ENCODE data around the gene BFSP2. TPM values are rescaled to one million over a fixed set of nuclear protein-coding genes. Genes with fewer than 3 reads are reported as not detected.

Gene BFSP2
- total and polyA plus RNA-seq, 5 donors = not detected

- Histone ChIP-seq H3K4me3 (ENCODE audit: low read length) (no peak overlapping the region), H3K27me3 (ENCODE audit: control insufficient read depth, insufficient read depth) (no peaks in the 10 kb centered on the region), H3K27ac (ENCODE audit: low read length) (no peak overlapping the region), H3K9me3 (ENCODE audit: control insufficient read depth, low read length) (no peaks in the 10 kb centered on the region), H3K4me1 (ENCODE audit: control insufficient read depth, insufficient read depth, low read length) (peaks cover 3% of the 10 kb centered on the region)
- no peak for ATAC-seq
- intact Hi-C loops (cut with DNase I) = no loop called here
- 72% methylated on average over 9 of the region's 9 CpGs for WGBS
- DNase-seq = no peak
Measured at GRCh38 chr3:133369068-133369440, 30.8 kb upstream of the BFSP2 start.

GRCh38 chr3:133371181-133371580 lies 28.7 kb upstream of the BFSP2 start:
- no peak overlapping the region for H3K4me3 ChIP-seq (ENCODE audit: low read length)
- ATAC-seq (no peak), DNase-seq (no peak)
- intact Hi-C loops (cut with DNase I) = no loop called here
- H3K27me3 ChIP-seq (ENCODE audit: control insufficient read depth, insufficient read depth) = no peaks in the 10 kb centered on the region
- no peak overlapping the region for H3K27ac ChIP-seq (ENCODE audit: low read length)
- H3K4me1 ChIP-seq (ENCODE audit: control insufficient read depth, insufficient read depth, low read length) = peaks cover 3% of the 10 kb centered on the region
- WGBS = 94% methylated on average over 2 of the region's 2 CpGs
- no peaks in the 10 kb centered on the region for H3K9me3 ChIP-seq (ENCODE audit: control insufficient read depth, low read length)

DNA sequence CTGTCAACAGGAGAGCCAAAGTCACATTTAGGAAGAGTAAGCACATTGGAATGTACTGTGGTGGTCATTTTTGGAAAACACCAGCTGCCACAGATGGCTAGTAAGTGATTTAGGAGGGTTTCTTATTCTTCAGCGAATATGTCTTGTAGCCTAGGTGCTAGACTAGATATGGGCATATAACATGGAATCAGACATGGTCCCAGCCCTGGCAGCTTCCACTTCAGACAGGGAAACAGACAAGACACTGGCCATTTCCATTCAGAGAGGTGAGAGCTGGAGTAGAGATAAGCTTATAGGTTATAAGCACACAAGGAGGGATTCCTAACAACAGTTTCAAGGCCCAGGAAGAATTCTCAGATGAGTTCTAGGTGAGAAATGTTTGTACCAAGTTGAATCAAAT lies 28.2 kb upstream of the BFSP2 start:
- no peaks in the 10 kb centered on the region for H3K27me3 ChIP-seq (ENCODE audit: control insufficient read depth, insufficient read depth)
- H3K9me3 ChIP-seq (ENCODE audit: control insufficient read depth, low read length) = no peaks in the 10 kb centered on the region
- DNase-seq (no peak), ATAC-seq (no peak)
- H3K4me3 ChIP-seq (ENCODE audit: low read length) = no peak overlapping the region
- 96% methylated on average over 1 of the region's 1 CpG for WGBS
- intact Hi-C loops (cut with DNase I) = no loop called here
- H3K27ac ChIP-seq (ENCODE audit: low read length) = no peak overlapping the region
- peaks cover 3% of the 10 kb centered on the region for H3K4me1 ChIP-seq (ENCODE audit: control insufficient read depth, insufficient read depth, low read length)

DNA sequence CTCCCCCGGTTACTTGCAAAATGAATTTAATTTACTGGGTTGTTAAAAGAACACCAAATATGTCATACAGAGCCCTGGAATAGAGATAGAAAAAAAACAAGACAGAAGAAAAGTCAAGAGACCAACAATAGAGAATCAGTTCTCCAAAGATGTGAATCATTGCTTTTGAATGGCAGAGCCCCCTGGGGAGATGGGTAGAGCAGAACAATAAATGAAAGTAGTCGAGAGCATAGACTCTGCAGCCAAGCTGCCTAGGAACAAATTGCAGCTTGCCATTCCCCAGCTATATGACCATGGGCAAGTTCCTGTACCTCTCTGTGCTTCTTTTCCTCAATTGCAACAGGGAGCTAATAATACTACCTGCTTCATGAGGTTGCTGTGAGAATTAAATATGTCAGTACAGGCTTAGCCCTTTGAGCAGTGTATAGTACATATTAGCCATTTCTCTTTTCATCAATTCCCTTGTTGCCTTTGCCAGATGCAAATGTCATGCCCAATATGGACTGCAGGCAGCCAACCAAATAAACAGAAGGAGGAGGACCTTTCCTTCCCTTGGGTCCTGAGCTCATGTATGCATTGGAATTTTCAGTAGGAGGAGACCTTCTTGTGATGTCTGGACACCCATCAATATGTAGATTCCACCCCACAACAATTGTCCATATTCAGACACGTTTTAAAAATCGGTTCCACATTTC lies 25.0 kb upstream of the BFSP2 start:
- H3K4me3 ChIP-seq (ENCODE audit: low read length) = no peak overlapping the region
- no peaks in the 10 kb centered on the region for H3K4me1 ChIP-seq (ENCODE audit: control insufficient read depth, insufficient read depth, low read length)
- DNase-seq (no peak), ATAC-seq (no peak)
- intact Hi-C loops (cut with DNase I) = loop anchor here in 1 of 4 donors (5.0 kb wide), 1 partner anchor 333 kb away; no protein-coding TSS in a partner anchor
- 67% methylated on average over 4 of the region's 4 CpGs for WGBS
- H3K27ac ChIP-seq (ENCODE audit: low read length) = no peak overlapping the region
- H3K9me3 ChIP-seq (ENCODE audit: control insufficient read depth, low read length) = no peaks in the 10 kb centered on the region
- H3K27me3 ChIP-seq (ENCODE audit: control insufficient read depth, insufficient read depth) = no peaks in the 10 kb centered on the region

DNA sequence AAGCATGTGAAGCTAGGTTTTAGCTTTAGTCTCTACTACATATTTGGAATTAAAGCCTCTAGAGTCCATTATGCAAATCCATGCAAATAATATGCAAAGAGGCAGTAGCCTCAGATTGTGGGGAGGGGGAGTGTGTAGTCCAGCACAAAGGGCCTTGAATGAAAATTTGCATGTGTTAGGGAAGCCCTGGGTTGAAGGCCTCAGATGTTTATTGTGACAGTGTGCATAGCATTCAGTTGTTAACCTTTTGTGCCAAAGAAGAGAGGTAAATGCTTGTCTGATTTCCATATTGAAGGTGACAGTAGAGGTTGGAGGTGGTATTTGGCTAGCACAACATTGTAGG lies 24.5 kb upstream of the BFSP2 start:
- intact Hi-C loops (cut with DNase I) = loop anchor here in 1 of 4 donors (5.0 kb wide), 1 partner anchor 333 kb away; no protein-coding TSS in a partner anchor
- Histone ChIP-seq H3K4me3 (ENCODE audit: low read length) (no peak overlapping the region), H3K4me1 (ENCODE audit: control insufficient read depth, insufficient read depth, low read length) (no peaks in the 10 kb centered on the region), H3K27ac (ENCODE audit: low read length) (no peak overlapping the region), H3K9me3 (ENCODE audit: control insufficient read depth, low read length) (no peaks in the 10 kb centered on the region), H3K27me3 (ENCODE audit: control insufficient read depth, insufficient read depth) (no peaks in the 10 kb centered on the region)
- DNase-seq (no peak), ATAC-seq (no peak)

- Histone ChIP-seq H3K27me3 (ENCODE audit: control insufficient read depth, insufficient read depth) (no peaks in the 10 kb centered on the region), H3K9me3 (ENCODE audit: control insufficient read depth, low read length) (no peaks in the 10 kb centered on the region), H3K27ac (ENCODE audit: low read length) (no peak overlapping the region), H3K4me1 (ENCODE audit: control insufficient read depth, insufficient read depth, low read length) (no peaks in the 10 kb centered on the region), H3K4me3 (ENCODE audit: low read length) (no peak overlapping the region)
- WGBS = 50% methylated on average over 6 of the region's 6 CpGs
- DNase-seq (no peak), ATAC-seq (no peak)
- intact Hi-C loops (cut with DNase I) = loop anchor here (2.0 to 5.0 kb wide), 3 partner anchors 335 to 338 kb away; partner anchors contain the start of gene TMEM108 (in 1 of the 4)
Measured at GRCh38 chr3:133376810-133377209, 23.0 kb upstream of the BFSP2 start.

- no peak overlapping the region for H3K27ac ChIP-seq (ENCODE audit: low read length)
- 67% methylated on average over 3 of the region's 3 CpGs for WGBS
- H3K4me1 ChIP-seq (ENCODE audit: control insufficient read depth, insufficient read depth, low read length) = no peaks in the 10 kb centered on the region
- no peaks in the 10 kb centered on the region for H3K9me3 ChIP-seq (ENCODE audit: control insufficient read depth, low read length)
- ATAC-seq (peak; percentile 46 to 60), DNase-seq (no peak)
- intact Hi-C loops (cut with DNase I) = loop anchor here (2.0 to 5.0 kb wide), 3 partner anchors 335 to 339 kb away; partner anchors contain the start of gene TMEM108 (in 1 of the 4)
- no peaks in the 10 kb centered on the region for H3K27me3 ChIP-seq (ENCODE audit: control insufficient read depth, insufficient read depth)
- no peak overlapping the region for H3K4me3 ChIP-seq (ENCODE audit: low read length)
Measured at GRCh38 chr3:133377396-133377795, 22.5 kb upstream of the BFSP2 start.

DNA sequence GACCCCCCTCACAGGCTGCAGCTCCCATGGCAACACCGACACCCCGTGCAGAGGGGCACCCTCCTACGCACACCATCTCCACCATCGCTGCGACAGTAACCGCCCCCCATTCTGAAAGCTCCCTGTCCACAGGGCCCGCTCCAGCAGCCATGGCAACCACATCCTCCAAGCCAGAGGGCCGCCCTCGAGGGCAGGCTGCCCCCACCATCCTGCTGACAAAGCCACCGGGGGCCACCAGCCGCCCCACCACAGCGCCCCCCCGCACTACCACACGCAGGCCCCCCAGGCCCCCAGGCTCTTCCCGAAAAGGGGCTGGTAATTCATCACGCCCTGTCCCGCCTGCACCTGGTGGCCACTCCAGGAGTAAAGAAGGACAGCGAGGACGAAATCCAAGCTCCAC lies 19.9 kb upstream of the BFSP2 start:
- no peaks in the 10 kb centered on the region for H3K4me1 ChIP-seq (ENCODE audit: control insufficient read depth, insufficient read depth, low read length)
- no peaks in the 10 kb centered on the region for H3K9me3 ChIP-seq (ENCODE audit: control insufficient read depth, low read length)
- H3K27me3 ChIP-seq (ENCODE audit: control insufficient read depth, insufficient read depth) = no peaks in the 10 kb centered on the region
- DNase-seq (no peak), ATAC-seq (no peak)
- intact Hi-C loops (cut with DNase I) = loop anchor here in 2 of 4 donors (5.0 to 10.0 kb wide), 3 partner anchors 338 to 653 kb away; no protein-coding TSS in a partner anchor
- WGBS = 92% methylated on average over 19 of the region's 19 CpGs
- no peak overlapping the region for H3K4me3 ChIP-seq (ENCODE audit: low read length)
- no peak overlapping the region for H3K27ac ChIP-seq (ENCODE audit: low read length)

- no peak overlapping the region for H3K27ac ChIP-seq (ENCODE audit: low read length)
- H3K9me3 ChIP-seq (ENCODE audit: control insufficient read depth, low read length) = no peaks in the 10 kb centered on the region
- WGBS = 92% methylated on average over 16 of the region's 16 CpGs
- ATAC-seq (no peak), DNase-seq (no peak)
- intact Hi-C loops (cut with DNase I) = loop anchor here in 2 of 4 donors (5.0 to 10.0 kb wide), 2 partner anchors 646 to 653 kb away; no protein-coding TSS in a partner anchor
- no peaks in the 10 kb centered on the region for H3K27me3 ChIP-seq (ENCODE audit: control insufficient read depth, insufficient read depth)
- no peaks in the 10 kb centered on the region for H3K4me1 ChIP-seq (ENCODE audit: control insufficient read depth, insufficient read depth, low read length)
- H3K4me3 ChIP-seq (ENCODE audit: low read length) = no peak overlapping the region
Measured at GRCh38 chr3:133380481-133381225, 19.2 kb upstream of the BFSP2 start.

GRCh38 chr3:133381346-133382109 lies 18.3 kb upstream of the BFSP2 start:
- ATAC-seq = no peak
- WGBS = 68% methylated on average over 4 of the region's 4 CpGs
- intact Hi-C loops (cut with DNase I) = loop anchor here in 2 of 4 donors (2.0 to 10.0 kb wide), 3 partner anchors 341 to 654 kb away; no protein-coding TSS in a partner anchor

More at GRCh38 chr3:133381346-133382109, 18.3 kb upstream of the BFSP2 start:
- no peaks in the 10 kb centered on the region for H3K4me1 ChIP-seq (ENCODE audit: control insufficient read depth, insufficient read depth, low read length)
- no peaks in the 10 kb centered on the region for H3K27me3 ChIP-seq (ENCODE audit: control insufficient read depth, insufficient read depth)
- H3K9me3 ChIP-seq (ENCODE audit: control insufficient read depth, low read length) = no peaks in the 10 kb centered on the region
- H3K4me3 ChIP-seq (ENCODE audit: low read length) = no peak overlapping the region
- H3K27ac ChIP-seq (ENCODE audit: low read length) = no peak overlapping the region
- DNase-seq = no peak
